Measurements from ENCODE around the gene TMEM258. TPM values are rescaled to one million over a fixed set of nuclear protein-coding genes. Genes with fewer than 3 reads are reported as not detected.
A peak's percentile ranks its signal among the peaks of the same experiment; 100 is the strongest.

The TMEM258 gene
- total and polyA plus RNA-seq, 9 of the 15 experiments (the other 6 are each of a cell fraction or from before 2014, with no cell fraction given), result 97.2 to 856 (median 231) TPM

DNA sequence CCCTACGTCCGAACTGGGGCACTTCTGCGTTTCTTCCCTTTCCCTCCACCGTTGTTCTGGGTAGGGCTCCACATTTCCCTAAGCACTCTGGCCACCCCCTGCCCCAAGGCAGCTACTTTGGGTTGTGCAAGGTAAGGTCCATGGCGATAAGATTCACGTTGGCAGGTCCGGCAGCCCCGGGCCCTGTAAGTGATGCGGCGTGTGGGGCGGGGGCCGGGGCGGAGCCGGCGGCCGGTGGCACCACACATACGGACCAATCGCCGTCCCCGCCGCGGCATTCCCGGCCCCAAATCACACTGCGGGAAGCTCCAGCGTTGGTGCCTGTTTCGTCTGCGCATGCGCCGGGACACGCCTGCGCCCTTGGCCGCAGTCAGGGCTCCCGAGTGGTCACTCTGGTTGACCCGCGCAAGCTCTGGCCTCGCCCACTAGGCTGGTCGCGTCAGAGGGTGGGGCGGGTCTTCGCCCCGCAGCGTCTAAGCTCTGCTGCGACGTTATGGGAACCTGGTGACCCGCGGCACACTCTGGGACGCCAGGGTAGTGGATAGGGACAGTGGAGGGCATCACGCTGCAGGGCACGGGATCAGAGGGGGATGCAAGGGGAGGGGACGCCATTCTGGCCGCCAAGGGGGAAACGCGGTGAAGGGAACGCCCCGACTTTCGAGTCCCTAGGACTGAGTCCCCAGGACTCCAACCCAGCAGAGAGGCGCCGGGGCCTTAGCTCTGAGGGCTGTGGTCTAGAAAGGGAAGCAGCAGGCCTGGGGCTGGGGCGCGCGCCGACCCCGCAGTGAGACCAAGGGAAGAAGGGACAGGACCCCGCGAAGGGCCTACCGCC lies 22.8 kb upstream of the TMEM258 start (continued):
- TF ChIP-seq, protein P1, sequence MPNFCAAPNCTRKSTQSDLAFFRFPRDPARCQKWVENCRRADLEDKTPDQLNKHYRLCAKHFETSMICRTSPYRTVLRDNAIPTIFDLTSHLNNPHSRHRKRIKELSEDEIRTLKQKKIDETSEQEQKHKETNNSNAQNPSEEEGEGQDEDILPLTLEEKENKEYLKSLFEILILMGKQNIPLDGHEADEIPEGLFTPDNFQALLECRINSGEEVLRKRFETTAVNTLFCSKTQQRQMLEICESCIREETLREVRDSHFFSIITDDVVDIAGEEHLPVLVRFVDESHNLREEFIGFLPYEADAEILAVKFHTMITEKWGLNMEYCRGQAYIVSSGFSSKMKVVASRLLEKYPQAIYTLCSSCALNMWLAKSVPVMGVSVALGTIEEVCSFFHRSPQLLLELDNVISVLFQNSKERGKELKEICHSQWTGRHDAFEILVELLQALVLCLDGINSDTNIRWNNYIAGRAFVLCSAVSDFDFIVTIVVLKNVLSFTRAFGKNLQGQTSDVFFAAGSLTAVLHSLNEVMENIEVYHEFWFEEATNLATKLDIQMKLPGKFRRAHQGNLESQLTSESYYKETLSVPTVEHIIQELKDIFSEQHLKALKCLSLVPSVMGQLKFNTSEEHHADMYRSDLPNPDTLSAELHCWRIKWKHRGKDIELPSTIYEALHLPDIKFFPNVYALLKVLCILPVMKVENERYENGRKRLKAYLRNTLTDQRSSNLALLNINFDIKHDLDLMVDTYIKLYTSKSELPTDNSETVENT (CRISPR knock-in tag; IDR thresholded peaks at IDR 0.05), result peak; percentile 83
- TF ChIP-seq SUPT5H (IDR thresholded peaks at IDR 0.05) (peak; percentile 97), ZNF780A (CRISPR knock-in tag; IDR thresholded peaks at IDR 0.05) (peak; percentile 49; the same call in 1 of the 2 replicates), PML (IDR thresholded peaks at IDR 0.05; ENCODE audit: low read length) (peak; percentile 80), ELF4 (CRISPR knock-in tag; IDR thresholded peaks at IDR 0.05) (peak; percentile 77), SMARCC2 (IDR thresholded peaks at IDR 0.05; ENCODE audit: low read depth) (no peak), ETV1 (tag; conservative IDR thresholded peaks at IDR 0.05; ENCODE audit: low read depth) (no peak), RBFOX2 (IDR thresholded peaks at IDR 0.05; ENCODE audit: low read depth, low read length) (peak; percentile 87), NR2C1 (IDR thresholded peaks at IDR 0.05) (no peak), NR2C1 (tag; IDR thresholded peaks at IDR 0.05) (peak; percentile 12; the same call in 1 of the 2 replicates), MTA3 (IDR thresholded peaks at IDR 0.05; ENCODE audit: borderline replicate concordance) (peak; percentile 70), HSF4 (CRISPR knock-in tag; IDR thresholded peaks at IDR 0.05; ENCODE audit: borderline replicate concordance) (no peak)
- TF ChIP-seq, protein P2, sequence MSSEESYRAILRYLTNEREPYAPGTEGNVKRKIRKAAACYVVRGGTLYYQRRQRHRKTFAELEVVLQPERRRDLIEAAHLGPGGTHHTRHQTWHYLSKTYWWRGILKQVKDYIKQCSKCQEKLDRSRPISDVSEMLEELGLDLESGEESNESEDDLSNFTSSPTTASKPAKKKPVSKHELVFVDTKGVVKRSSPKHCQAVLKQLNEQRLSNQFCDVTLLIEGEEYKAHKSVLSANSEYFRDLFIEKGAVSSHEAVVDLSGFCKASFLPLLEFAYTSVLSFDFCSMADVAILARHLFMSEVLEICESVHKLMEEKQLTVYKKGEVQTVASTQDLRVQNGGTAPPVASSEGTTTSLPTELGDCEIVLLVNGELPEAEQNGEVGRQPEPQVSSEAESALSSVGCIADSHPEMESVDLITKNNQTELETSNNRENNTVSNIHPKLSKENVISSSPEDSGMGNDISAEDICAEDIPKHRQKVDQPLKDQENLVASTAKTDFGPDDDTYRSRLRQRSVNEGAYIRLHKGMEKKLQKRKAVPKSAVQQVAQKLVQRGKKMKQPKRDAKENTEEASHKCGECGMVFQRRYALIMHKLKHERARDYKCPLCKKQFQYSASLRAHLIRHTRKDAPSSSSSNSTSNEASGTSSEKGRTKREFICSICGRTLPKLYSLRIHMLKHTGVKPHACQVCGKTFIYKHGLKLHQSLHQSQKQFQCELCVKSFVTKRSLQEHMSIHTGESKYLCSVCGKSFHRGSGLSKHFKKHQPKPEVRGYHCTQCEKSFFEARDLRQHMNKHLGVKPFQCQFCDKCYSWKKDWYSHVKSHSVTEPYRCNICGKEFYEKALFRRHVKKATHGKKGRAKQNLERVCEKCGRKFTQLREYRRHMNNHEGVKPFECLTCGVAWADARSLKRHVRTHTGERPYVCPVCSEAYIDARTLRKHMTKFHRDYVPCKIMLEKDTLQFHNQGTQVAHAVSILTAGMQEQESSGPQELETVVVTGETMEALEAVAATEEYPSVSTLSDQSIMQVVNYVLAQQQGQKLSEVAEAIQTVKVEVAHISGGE (CRISPR knock-in tag; IDR thresholded peaks at IDR 0.05), result peak in 1 of 3 experiments; percentile 62; a peak in 2 of 6 replicates
- TF ChIP-seq, protein P3, sequence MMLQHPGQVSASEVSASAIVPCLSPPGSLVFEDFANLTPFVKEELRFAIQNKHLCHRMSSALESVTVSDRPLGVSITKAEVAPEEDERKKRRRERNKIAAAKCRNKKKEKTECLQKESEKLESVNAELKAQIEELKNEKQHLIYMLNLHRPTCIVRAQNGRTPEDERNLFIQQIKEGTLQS (IDR thresholded peaks at IDR 0.05), result no peak
- TF ChIP-seq, protein P3 (CRISPR knock-in tag; conservative IDR thresholded peaks at IDR 0.05), result 0 out of 2 replicates have a peak, but pooled peaks have one; percentile 41
- TF ChIP-seq, protein P4, sequence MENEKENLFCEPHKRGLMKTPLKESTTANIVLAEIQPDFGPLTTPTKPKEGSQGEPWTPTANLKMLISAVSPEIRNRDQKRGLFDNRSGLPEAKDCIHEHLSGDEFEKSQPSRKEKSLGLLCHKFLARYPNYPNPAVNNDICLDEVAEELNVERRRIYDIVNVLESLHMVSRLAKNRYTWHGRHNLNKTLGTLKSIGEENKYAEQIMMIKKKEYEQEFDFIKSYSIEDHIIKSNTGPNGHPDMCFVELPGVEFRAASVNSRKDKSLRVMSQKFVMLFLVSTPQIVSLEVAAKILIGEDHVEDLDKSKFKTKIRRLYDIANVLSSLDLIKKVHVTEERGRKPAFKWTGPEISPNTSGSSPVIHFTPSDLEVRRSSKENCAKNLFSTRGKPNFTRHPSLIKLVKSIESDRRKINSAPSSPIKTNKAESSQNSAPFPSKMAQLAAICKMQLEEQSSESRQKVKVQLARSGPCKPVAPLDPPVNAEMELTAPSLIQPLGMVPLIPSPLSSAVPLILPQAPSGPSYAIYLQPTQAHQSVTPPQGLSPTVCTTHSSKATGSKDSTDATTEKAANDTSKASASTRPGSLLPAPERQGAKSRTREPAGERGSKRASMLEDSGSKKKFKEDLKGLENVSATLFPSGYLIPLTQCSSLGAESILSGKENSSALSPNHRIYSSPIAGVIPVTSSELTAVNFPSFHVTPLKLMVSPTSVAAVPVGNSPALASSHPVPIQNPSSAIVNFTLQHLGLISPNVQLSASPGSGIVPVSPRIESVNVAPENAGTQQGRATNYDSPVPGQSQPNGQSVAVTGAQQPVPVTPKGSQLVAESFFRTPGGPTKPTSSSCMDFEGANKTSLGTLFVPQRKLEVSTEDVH (IDR thresholded peaks at IDR 0.05; ENCODE audit: low read depth, partially characterized antibody), result peak; percentile 64
- TF ChIP-seq, protein P5, sequence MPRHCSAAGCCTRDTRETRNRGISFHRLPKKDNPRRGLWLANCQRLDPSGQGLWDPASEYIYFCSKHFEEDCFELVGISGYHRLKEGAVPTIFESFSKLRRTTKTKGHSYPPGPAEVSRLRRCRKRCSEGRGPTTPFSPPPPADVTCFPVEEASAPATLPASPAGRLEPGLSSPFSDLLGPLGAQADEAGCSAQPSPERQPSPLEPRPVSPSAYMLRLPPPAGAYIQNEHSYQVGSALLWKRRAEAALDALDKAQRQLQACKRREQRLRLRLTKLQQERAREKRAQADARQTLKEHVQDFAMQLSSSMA (CRISPR knock-in tag; IDR thresholded peaks at IDR 0.05), result 0 out of 2 replicates have a peak, but pooled peaks have one; percentile 31

All from K562 (cell line).